Keratinocyte (primary cell): ENCODE measurements around the gene ERCC8. TPM values are rescaled to one million over a fixed set of nuclear protein-coding genes. Genes with fewer than 3 reads are reported as not detected.

Source experiments
- DNase-seq: peaks from one replicate; pipeline ENCODE4 v3.0.0-alpha.2; 2011; ENCODE audit warnings: low read depth, missing footprints, low spot score
- FAIRE-seq: peaks from 2 replicates; lab custom pipeline; 2011; peaks lifted over from hg19 to GRCh38; lab: Jason Lieb, UNC
- H2AFZ ChIP-seq: 2 replicates; pipeline ENCODE4 v1.6.0; 2012; ENCODE audit warnings: low read length, control low read depth, inconsistent platforms; ENCODE audit not compliant: control insufficient read depth
- H3K27ac ChIP-seq: 2 replicates; pipeline ENCODE4 v1.5.1; 2011; ENCODE audit warnings: low read length; ENCODE audit not compliant: control insufficient read depth, insufficient read depth
- H3K27me3 ChIP-seq: 3 replicates; pipeline ENCODE4 v1.6.0; 2011; ENCODE audit warnings: low read length; ENCODE audit not compliant: control insufficient read depth, insufficient read depth; ENCODE audit errors: extremely low read depth
- H3K36me3 ChIP-seq, 2 experiments: 2 replicates in 1 of 2; 3 replicates in 1 of 2; pipeline ENCODE4 v1.5.1; 2011; ENCODE audit warnings: low read length in 2 of 2, mild to moderate bottlenecking in 1 of 2; ENCODE audit not compliant: control insufficient read depth in 2 of 2, insufficient read depth in 2 of 2; ENCODE audit errors: extremely low read depth in 1 of 2
- H3K4me1 ChIP-seq: 3 replicates; pipeline ENCODE4 v1.5.1; 2011; ENCODE audit warnings: low read length; ENCODE audit not compliant: control insufficient read depth, insufficient read depth; ENCODE audit errors: extremely low read depth
- H3K4me2 ChIP-seq: 3 replicates; pipeline ENCODE4 v1.6.0; 2011; ENCODE audit warnings: low read depth, low read length; ENCODE audit not compliant: control insufficient read depth, insufficient read depth; ENCODE audit errors: extremely low read depth
- H3K4me3 ChIP-seq, 3 experiments: fragments of 200-600 bp in 1 of 3; sonication (generic) in 1 of 3; 2 replicates in 2 of 3; 3 replicates in 1 of 3; pipeline ENCODE4 v1.5.1; 2011 to 2016; ENCODE audit warnings: low read length in 3 of 3, mild to moderate bottlenecking in 3 of 3, control low read depth in 2 of 3, inconsistent platforms in 1 of 3, low read depth in 1 of 3, mixed read lengths in 1 of 3, mixed run types in 1 of 3, moderate library complexity in 1 of 3; ENCODE audit not compliant: control insufficient read depth in 2 of 3, insufficient read depth in 2 of 3; ENCODE audit errors: extremely low read depth in 1 of 3
- H3K79me2 ChIP-seq: 2 replicates; pipeline ENCODE4 v1.6.0; 2012; ENCODE audit warnings: low read length; ENCODE audit not compliant: control insufficient read depth, insufficient read depth
- H3K9ac ChIP-seq: 3 replicates; pipeline ENCODE4 v1.6.0; 2011; ENCODE audit warnings: low read length; ENCODE audit not compliant: control insufficient read depth, insufficient read depth; ENCODE audit errors: extremely low read depth
- H3K9me1 ChIP-seq: 3 replicates; pipeline ENCODE4 v1.6.0; 2011; ENCODE audit warnings: low read length; ENCODE audit not compliant: control insufficient read depth, insufficient read depth; ENCODE audit errors: extremely low read depth
- H3K9me3 ChIP-seq: 2 replicates; pipeline ENCODE4 v1.5.1; 2012; ENCODE audit warnings: low read depth, low read length; ENCODE audit not compliant: control insufficient read depth
- H4K20me1 ChIP-seq: 3 replicates; pipeline ENCODE4 v1.6.0; 2011; ENCODE audit warnings: low read length; ENCODE audit not compliant: control insufficient read depth, insufficient read depth; ENCODE audit errors: extremely low read depth
- EZH2 ChIP-seq: IDR thresholded peaks from one replicate; pipeline ENCODE4 v1.6.1; 2012; ENCODE audit warnings: inconsistent platforms, mild to moderate bottlenecking, low read length, moderate library complexity
- dilution Hi-C: fragments of 300-500 bp; cut with MboI; formaldehyde crosslinking; loops from one replicate; pipeline ENCODE4 v1.7.0; 2020; ENCODE audit warnings: low sequenced_read_pairs; ENCODE audit not compliant: extremely low pct_ligation_motif_present
- polyA plus RNA-seq, 5 experiments: library from polyadenylated mRNA; depleted of rRNA in 3 of 5; stranded (reverse) in 3 of 5; stranded (forward) in 1 of 5; unstranded in 1 of 5; fragments of >200 nt; gene quantifications; 1 replicate in 1 of 5; 2 replicates in 3 of 5; 3 replicates in 1 of 5; pipeline versions ENCODE4 v1.2.1 to v1.2.3, GENCODE V29; 2011 to 2012; ENCODE audit warnings: missing spikeins in 2 of 5, low read depth in 1 of 5, low replicate concordance in 1 of 5
- TF ChIP-seq, protein P1 (sequence below), 3 experiments: IDR thresholded peaks in 1 of 3; conservative IDR thresholded peaks in 1 of 3; optimal IDR thresholded peaks in 1 of 3; 2 replicates in 2 of 3; 3 replicates in 1 of 3; pipeline versions ENCODE3 to v1.5.1; 2011; ENCODE audit warnings: low read length in 3 of 3, mild to moderate bottlenecking in 3 of 3, moderate library complexity in 2 of 3, control low read depth in 1 of 3, inconsistent platforms in 1 of 3; ENCODE audit not compliant: insufficient read depth in 2 of 3; ENCODE audit errors: extremely low read depth in 1 of 3

The ERCC8 gene
- polyA plus RNA-seq, 1 donor (not counting 4 experiments of a cell fraction or from before 2014, with no cell fraction given) = 16.6 TPM

DNA sequence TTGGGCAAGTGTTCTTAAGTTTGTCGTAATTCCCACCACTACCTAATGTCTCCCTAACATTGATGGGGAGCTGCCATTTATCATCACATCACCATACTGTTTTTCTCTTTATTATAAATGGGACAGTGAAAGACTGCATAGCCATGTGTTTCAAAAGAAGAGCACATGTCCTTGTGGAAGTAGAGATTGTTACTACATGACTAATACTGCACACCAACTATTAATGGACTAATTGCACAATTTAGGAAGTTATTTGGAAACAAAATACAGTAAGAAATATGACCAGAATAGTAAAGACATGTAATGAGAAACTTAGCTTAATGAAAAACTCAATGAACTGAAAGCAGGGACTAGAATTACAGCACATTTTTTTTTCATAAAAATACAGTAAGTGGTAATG lies 88.8 kb downstream of the ERCC8 start:
- H3K9me1 ChIP-seq = no peaks in the 10 kb centered on the region
- TF ChIP-seq, protein P1, sequence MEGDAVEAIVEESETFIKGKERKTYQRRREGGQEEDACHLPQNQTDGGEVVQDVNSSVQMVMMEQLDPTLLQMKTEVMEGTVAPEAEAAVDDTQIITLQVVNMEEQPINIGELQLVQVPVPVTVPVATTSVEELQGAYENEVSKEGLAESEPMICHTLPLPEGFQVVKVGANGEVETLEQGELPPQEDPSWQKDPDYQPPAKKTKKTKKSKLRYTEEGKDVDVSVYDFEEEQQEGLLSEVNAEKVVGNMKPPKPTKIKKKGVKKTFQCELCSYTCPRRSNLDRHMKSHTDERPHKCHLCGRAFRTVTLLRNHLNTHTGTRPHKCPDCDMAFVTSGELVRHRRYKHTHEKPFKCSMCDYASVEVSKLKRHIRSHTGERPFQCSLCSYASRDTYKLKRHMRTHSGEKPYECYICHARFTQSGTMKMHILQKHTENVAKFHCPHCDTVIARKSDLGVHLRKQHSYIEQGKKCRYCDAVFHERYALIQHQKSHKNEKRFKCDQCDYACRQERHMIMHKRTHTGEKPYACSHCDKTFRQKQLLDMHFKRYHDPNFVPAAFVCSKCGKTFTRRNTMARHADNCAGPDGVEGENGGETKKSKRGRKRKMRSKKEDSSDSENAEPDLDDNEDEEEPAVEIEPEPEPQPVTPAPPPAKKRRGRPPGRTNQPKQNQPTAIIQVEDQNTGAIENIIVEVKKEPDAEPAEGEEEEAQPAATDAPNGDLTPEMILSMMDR (optimal IDR thresholded peaks at IDR 0.05 in 1 of 3, IDR thresholded peaks at IDR 0.05 in 1 of 3, conservative IDR thresholded peaks at IDR 0.05 in 1 of 3; ENCODE audit: extremely low read depth in 1 of 3, insufficient read depth in 2 of 3, low read length in 3 of 3) = no peak
- no peak for TF ChIP-seq EZH2
- no peak overlapping the region for H3K4me3 ChIP-seq
- H3K9ac ChIP-seq = no peak overlapping the region
- H3K4me1 ChIP-seq = no peaks in the 10 kb centered on the region
- FAIRE-seq (no peak), DNase-seq (no peak)
- H3K27me3 ChIP-seq = no peaks in the 10 kb centered on the region
- H2AFZ ChIP-seq = no peak overlapping the region
- H3K9me3 ChIP-seq = no peaks in the 10 kb centered on the region
- no peaks in the 10 kb centered on the region for H3K79me2 ChIP-seq
- no peak overlapping the region for H3K27ac ChIP-seq
- dilution Hi-C loops = no loop called here
- no peaks in the 10 kb centered on the region for H3K36me3 ChIP-seq
- H4K20me1 ChIP-seq = no peaks in the 10 kb centered on the region
- no peak overlapping the region for H3K4me2 ChIP-seq

DNA sequence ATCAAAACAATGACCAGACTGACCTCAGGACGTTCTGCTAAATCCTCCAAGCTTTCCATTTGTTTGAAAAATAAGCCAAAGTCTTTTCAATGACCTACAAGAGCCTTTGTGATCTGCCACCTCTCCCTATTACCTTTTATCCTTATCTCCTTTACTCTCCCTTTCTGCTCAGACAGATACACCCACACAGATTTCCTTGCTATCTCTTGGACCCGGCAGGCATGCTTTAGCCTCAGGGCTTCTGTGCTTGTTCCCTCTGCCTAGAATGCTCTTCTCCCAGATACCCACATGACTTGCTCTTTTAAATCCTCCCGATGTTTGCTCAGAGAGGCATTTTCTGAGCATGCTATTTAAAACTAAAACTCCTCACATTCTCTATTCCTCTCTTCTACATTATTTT lies 91.9 kb downstream of the ERCC8 start:
- H3K9ac ChIP-seq = no peak overlapping the region
- no peak overlapping the region for H3K4me3 ChIP-seq
- H3K36me3 ChIP-seq = no peaks in the 10 kb centered on the region
- H3K4me2 ChIP-seq = no peak overlapping the region
- no peak overlapping the region for H2AFZ ChIP-seq
- H3K4me1 ChIP-seq = no peaks in the 10 kb centered on the region
- TF ChIP-seq, protein P1 (optimal IDR thresholded peaks at IDR 0.05 in 1 of 3, IDR thresholded peaks at IDR 0.05 in 1 of 3, conservative IDR thresholded peaks at IDR 0.05 in 1 of 3; ENCODE audit: extremely low read depth in 1 of 3, insufficient read depth in 2 of 3, low read length in 3 of 3) = no peak
- TF ChIP-seq EZH2 = no peak
- no peaks in the 10 kb centered on the region for H3K9me1 ChIP-seq
- DNase-seq (no peak), FAIRE-seq (no peak)
- no peaks in the 10 kb centered on the region for H3K9me3 ChIP-seq
- no peaks in the 10 kb centered on the region for H3K27me3 ChIP-seq
- dilution Hi-C loops = no loop called here
- H3K27ac ChIP-seq = no peak overlapping the region
- no peaks in the 10 kb centered on the region for H4K20me1 ChIP-seq
- H3K79me2 ChIP-seq = no peaks in the 10 kb centered on the region
